ENCODE measurements around the gene SPSB1.
"Not testable (repeated sequence)": the region's sequence is repeated elsewhere in the genome, so short reads cannot be mapped to it uniquely, and the experiment has no call there.

Gene SPSB1

GRCh38 chr1:9279172-9279840, 13.4 kb upstream of the SPSB1 start:
- DNase-seq (ENCODE audit: low read depth): no peak

GRCh38 chr1:9280015-9280860, 12.5 kb upstream of the SPSB1 start:
- DNase-seq (ENCODE audit: low read depth): peak; percentile 57

- no peak for DNase-seq (ENCODE audit: low read depth)
Observed at GRCh38 chr1:9281071-9281827, 11.4 kb upstream of the SPSB1 start.

GRCh38 chr1:9281908-9282695, 10.6 kb upstream of the SPSB1 start:
- DNase-seq (ENCODE audit: low read depth): no peak

- no peak for DNase-seq (ENCODE audit: low read depth)
Observed at GRCh38 chr1:9282696-9282955, 10.1 kb upstream of the SPSB1 start.

GRCh38 chr1:9284061-9284460, 8.6 kb upstream of the SPSB1 start:
- DNase-seq (ENCODE audit: low read depth): no peak

GRCh38 chr1:9286556-9286955, 6.1 kb upstream of the SPSB1 start:
- no peak for DNase-seq (ENCODE audit: low read depth)

GRCh38 chr1:9289090-9289534, 3.6 kb upstream of the SPSB1 start:
- DNase-seq (ENCODE audit: low read depth): peak; percentile 72

- DNase-seq (ENCODE audit: low read depth): no peak
Observed at GRCh38 chr1:9289711-9290485, 2.8 kb upstream of the SPSB1 start.

- no peak for DNase-seq (ENCODE audit: low read depth)
Observed at GRCh38 chr1:9291914-9292360, 757 bp upstream of the SPSB1 start.

GRCh38 chr1:9293241-9293532, 493 bp downstream of the SPSB1 start:
- no peak for DNase-seq (ENCODE audit: low read depth)

- no peak for DNase-seq (ENCODE audit: low read depth)
Observed at GRCh38 chr1:9293533-9294404, 1.1 kb downstream of the SPSB1 start.

GRCh38 chr1:9294405-9294773, 1.7 kb downstream of the SPSB1 start:
- DNase-seq (ENCODE audit: low read depth): no peak

- no peak for DNase-seq (ENCODE audit: low read depth)
Observed at GRCh38 chr1:9294910-9295636, 2.4 kb downstream of the SPSB1 start.

- DNase-seq (ENCODE audit: low read depth): no peak
Observed at GRCh38 chr1:9295884-9296283, 3.2 kb downstream of the SPSB1 start.

GRCh38 chr1:9296850-9297249, 4.2 kb downstream of the SPSB1 start:
- no peak for DNase-seq (ENCODE audit: low read depth)

- no peak for DNase-seq (ENCODE audit: low read depth)
Observed at GRCh38 chr1:9297831-9298230, 5.1 kb downstream of the SPSB1 start.

- DNase-seq (ENCODE audit: low read depth): no peak
Observed at GRCh38 chr1:9298282-9298681, 5.6 kb downstream of the SPSB1 start.

- not testable (repeated sequence) for DNase-seq (ENCODE audit: low read depth)
Observed at GRCh38 chr1:9299571-9300541, 7.2 kb downstream of the SPSB1 start.
